Smooth muscle cell (in vitro differentiated cells): Measurements from ENCODE around the gene PDSS2. TPM values are rescaled to one million over a fixed set of nuclear protein-coding genes. Genes with fewer than 3 reads are reported as not detected.

Source experiments
- DNase-seq: peaks from one replicate; lab custom pipeline; 2025; ENCODE audit not compliant: unreplicated experiment; lab: John Stamatoyannopoulos, UW
- H2AFZ ChIP-seq: fragments of 200-600 bp; sonication (generic); 2 replicates; pipeline ENCODE4 v1.6.0; 2016; ENCODE audit warnings: antibody characterized with exemption, low read depth, mild to moderate bottlenecking
- H3F3A ChIP-seq: fragments of 200-600 bp; sonication (generic); 2 replicates; pipeline ENCODE4 v1.6.0; 2017; ENCODE audit warnings: antibody characterized with exemption, low read depth
- H3K27ac ChIP-seq: fragments of 200-600 bp; sonication (generic); 2 replicates; pipeline ENCODE4 v1.5.1; 2016; ENCODE audit warnings: low read depth, mild to moderate bottlenecking
- H3K27me3 ChIP-seq: fragments of 200-600 bp; sonication (generic); 2 replicates; pipeline ENCODE4 v1.6.1; 2016; ENCODE audit warnings: low read depth, mild to moderate bottlenecking
- H3K36me3 ChIP-seq: fragments of 200-600 bp; sonication (generic); 2 replicates; pipeline ENCODE4 v1.5.1; 2016; ENCODE audit warnings: low read depth
- H3K4me1 ChIP-seq: fragments of 200-600 bp; sonication (generic); 2 replicates; pipeline ENCODE4 v1.5.1; 2016; ENCODE audit warnings: low read depth
- H3K4me2 ChIP-seq: fragments of 200-600 bp; sonication (generic); 2 replicates; pipeline ENCODE4 v1.6.0; 2016; ENCODE audit warnings: mild to moderate bottlenecking
- H3K4me3 ChIP-seq: fragments of 200-600 bp; sonication (generic); 2 replicates; pipeline ENCODE4 v1.5.1; 2016; ENCODE audit warnings: mild to moderate bottlenecking
- H3K79me2 ChIP-seq: fragments of 200-600 bp; sonication (generic); 2 replicates; pipeline ENCODE4 v1.6.0; 2016; ENCODE audit warnings: low read depth, mild to moderate bottlenecking
- H3K9ac ChIP-seq: fragments of 200-600 bp; sonication (generic); 2 replicates; pipeline ENCODE4 v1.6.0; 2016; ENCODE audit warnings: low read depth
- H3K9me3 ChIP-seq: fragments of 200-600 bp; sonication (generic); replicated peaks from 2 replicates; pipeline ENCODE4 v1.5.1; 2016; ENCODE audit warnings: low read depth
- H4K20me1 ChIP-seq: fragments of 200-600 bp; sonication (generic); 2 replicates; pipeline ENCODE4 v1.6.0; 2016; ENCODE audit warnings: low read depth
- WGBS: methylation state at CpG from one replicate; pipeline ENCODE4 v1.1.7; 2016; ENCODE audit warnings: low lambda C conversion rate; 5-methylcytosine and 5-hydroxymethylcytosine counted together
- polyA plus RNA-seq: library from polyadenylated mRNA; unstranded; fragments of >200 nt; fragmentation: Nextera tagmentation; extraction: Ambion mirVana; gene quantifications from 2 replicates; pipeline ENCODE4 v1.2.1, GENCODE V29; 2016
- total RNA-seq: library from RNA; depleted of rRNA; stranded (reverse); fragments of >200 nt; gene quantifications from 2 replicates; pipeline ENCODE4 v1.2.3, GENCODE V29; 2014
- TF ChIP-seq, protein P1 (sequence below): fragments of 200-600 bp; sonication (generic); IDR thresholded peaks from 2 replicates; pipeline ENCODE4 v1.5.1; 2017; ENCODE audit warnings: borderline replicate concordance, mild to moderate bottlenecking, antibody characterized with exemption; ENCODE audit not compliant: insufficient read depth, poor library complexity, severe bottlenecking

The PDSS2 gene
- total and polyA plus RNA-seq, 2 experiments from 2014 or later, result 12.8 to 15.5 TPM

DNA sequence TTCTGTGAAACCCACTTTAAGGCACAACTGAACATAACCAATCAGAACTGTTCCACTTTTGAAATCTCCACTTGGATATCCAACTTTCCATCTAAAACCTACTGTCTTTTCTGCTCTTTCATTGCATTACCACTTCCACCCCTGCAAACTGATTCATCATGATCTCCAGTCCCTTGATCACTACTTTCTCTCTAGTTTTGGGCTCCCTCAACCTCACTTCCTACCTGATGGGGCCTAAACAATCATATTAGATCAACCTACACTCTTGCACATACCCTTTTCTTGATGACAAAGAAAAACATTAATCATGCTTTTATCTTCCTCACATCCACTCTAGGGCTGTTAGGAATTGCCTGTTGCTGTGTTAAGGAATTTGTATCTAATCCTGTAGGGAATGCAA is 137.6 kb downstream of the PDSS2 start:
- no peak overlapping the region for H2AFZ ChIP-seq
- no peak overlapping the region for H3K4me2 ChIP-seq
- no peak overlapping the region for H3K9ac ChIP-seq
- H3F3A ChIP-seq, result no peaks in the 10 kb centered on the region
- TF ChIP-seq, protein P1, sequence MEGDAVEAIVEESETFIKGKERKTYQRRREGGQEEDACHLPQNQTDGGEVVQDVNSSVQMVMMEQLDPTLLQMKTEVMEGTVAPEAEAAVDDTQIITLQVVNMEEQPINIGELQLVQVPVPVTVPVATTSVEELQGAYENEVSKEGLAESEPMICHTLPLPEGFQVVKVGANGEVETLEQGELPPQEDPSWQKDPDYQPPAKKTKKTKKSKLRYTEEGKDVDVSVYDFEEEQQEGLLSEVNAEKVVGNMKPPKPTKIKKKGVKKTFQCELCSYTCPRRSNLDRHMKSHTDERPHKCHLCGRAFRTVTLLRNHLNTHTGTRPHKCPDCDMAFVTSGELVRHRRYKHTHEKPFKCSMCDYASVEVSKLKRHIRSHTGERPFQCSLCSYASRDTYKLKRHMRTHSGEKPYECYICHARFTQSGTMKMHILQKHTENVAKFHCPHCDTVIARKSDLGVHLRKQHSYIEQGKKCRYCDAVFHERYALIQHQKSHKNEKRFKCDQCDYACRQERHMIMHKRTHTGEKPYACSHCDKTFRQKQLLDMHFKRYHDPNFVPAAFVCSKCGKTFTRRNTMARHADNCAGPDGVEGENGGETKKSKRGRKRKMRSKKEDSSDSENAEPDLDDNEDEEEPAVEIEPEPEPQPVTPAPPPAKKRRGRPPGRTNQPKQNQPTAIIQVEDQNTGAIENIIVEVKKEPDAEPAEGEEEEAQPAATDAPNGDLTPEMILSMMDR, result no peak
- H3K27me3 ChIP-seq, result no peaks in the 10 kb centered on the region
- H3K4me3 ChIP-seq, result no peak overlapping the region
- DNase-seq, result no peak
- H3K4me1 ChIP-seq, result no peaks in the 10 kb centered on the region
- H3K79me2 ChIP-seq, result no peaks in the 10 kb centered on the region
- H3K27ac ChIP-seq, result no peak overlapping the region
- no peaks in the 10 kb centered on the region for H3K36me3 ChIP-seq
- no peaks in the 10 kb centered on the region for H3K9me3 ChIP-seq
- no peaks in the 10 kb centered on the region for H4K20me1 ChIP-seq

DNA sequence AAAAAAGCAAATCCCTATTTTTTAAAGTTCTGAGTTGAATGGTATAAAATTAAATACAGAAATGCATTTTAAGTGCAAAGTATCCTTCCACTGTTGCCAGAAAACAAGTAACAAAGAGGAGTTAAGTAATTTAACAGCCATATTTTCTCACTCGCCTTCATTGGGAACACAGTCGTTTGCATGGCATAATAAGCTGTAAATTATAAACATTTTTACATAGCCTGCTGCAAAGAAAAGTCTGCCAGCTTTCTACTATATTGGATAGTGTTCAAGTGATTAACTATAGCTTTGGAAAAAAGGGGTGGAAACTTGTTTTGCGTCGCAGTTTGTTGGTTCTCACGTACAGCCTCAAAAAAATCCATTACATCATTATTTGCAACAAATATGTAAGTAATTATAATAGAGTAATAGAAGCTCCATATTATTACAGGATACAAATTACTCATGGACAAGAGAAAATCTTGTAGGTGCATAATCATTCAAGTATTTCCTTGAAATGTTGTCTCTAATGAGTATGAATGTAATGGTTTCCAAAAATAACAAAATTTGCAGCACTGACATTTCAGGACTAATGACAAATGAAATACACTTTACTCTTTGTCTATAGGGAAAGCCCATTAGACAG is 139.3 kb downstream of the PDSS2 start:
- H3K4me2 ChIP-seq, result no peak overlapping the region
- H3K27ac ChIP-seq, result no peak overlapping the region
- no peak overlapping the region for H3K4me3 ChIP-seq
- H3K79me2 ChIP-seq, result no peaks in the 10 kb centered on the region
- TF ChIP-seq, protein P1, result no peak
- H2AFZ ChIP-seq, result no peak overlapping the region
- WGBS, result 96% methylated on average over 5 of the region's 5 CpGs
- no peaks in the 10 kb centered on the region for H3F3A ChIP-seq
- no peaks in the 10 kb centered on the region for H4K20me1 ChIP-seq
- no peak overlapping the region for H3K9ac ChIP-seq
- no peaks in the 10 kb centered on the region for H3K27me3 ChIP-seq
- no peaks in the 10 kb centered on the region for H3K9me3 ChIP-seq
- no peaks in the 10 kb centered on the region for H3K36me3 ChIP-seq
- H3K4me1 ChIP-seq, result no peaks in the 10 kb centered on the region
- no peak for DNase-seq

DNA sequence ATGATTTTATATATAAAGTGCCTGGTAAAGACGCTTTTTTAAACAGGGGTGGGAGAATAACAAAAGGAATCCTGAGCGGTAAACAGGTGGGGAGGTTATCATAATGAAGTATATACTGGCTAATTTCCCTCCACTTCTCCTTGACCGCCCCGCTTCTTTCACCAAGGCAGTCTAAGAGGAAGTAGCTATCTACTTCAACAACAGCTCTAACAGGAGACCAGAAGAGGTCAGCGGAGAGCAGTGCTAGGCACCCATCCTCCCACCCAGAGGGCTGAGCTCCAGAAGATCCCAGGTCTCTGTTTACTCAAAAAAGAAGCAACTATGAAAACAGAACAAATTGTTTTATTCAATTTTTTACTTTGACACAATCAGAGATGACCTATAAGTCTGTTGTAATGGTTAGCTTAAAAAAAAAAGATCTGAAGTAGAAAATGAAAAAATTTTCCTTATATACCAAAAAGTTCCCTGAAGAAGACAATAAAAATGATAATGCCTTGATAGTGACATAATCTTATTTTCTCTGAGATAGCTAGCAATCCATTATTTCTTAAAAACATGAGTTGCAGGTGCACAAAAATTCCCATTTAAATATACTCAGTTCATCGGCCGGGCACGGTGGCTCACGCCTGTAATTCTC is 141.1 kb downstream of the PDSS2 start:
- H3K4me3 ChIP-seq, result no peak overlapping the region
- H3K9me3 ChIP-seq, result no peaks in the 10 kb centered on the region
- TF ChIP-seq, protein P1, result peak; percentile 48
- no peak overlapping the region for H3K9ac ChIP-seq
- H4K20me1 ChIP-seq, result no peaks in the 10 kb centered on the region
- H3K27ac ChIP-seq, result no peak overlapping the region
- no peaks in the 10 kb centered on the region for H3K4me1 ChIP-seq
- no peaks in the 10 kb centered on the region for H3K79me2 ChIP-seq
- H3F3A ChIP-seq, result no peaks in the 10 kb centered on the region
- no peaks in the 10 kb centered on the region for H3K36me3 ChIP-seq
- no peak overlapping the region for H3K4me2 ChIP-seq
- WGBS, result 58% methylated on average over 9 of the region's 9 CpGs
- H3K27me3 ChIP-seq, result no peaks in the 10 kb centered on the region
- no peak for DNase-seq
- H2AFZ ChIP-seq, result no peak overlapping the region

DNA sequence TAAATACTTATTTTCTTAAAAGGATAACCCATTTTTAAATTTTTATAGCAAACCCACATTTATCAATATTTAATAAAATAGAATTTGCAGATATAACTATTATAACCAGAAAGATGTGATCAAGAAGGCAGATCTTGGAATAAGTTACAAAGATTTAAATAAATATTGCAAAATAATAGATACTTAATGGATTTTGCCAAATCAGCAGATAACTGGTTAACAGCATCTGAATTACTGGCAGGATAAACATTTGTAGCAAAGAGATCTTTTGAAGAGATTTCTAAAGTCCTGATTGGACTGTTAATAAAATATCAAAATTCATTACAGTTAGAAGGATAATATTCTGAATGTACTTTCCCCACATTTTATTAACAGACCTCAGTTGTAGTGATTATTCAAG is 144.2 kb downstream of the PDSS2 start:
- no peak overlapping the region for H3K4me2 ChIP-seq
- no peaks in the 10 kb centered on the region for H3K9me3 ChIP-seq
- no peaks in the 10 kb centered on the region for H3K4me1 ChIP-seq
- no peaks in the 10 kb centered on the region for H3F3A ChIP-seq
- H3K9ac ChIP-seq, result no peak overlapping the region
- H2AFZ ChIP-seq, result no peak overlapping the region
- no peak for DNase-seq
- peaks cover 4% of the 10 kb centered on the region for H4K20me1 ChIP-seq
- no peak overlapping the region for H3K4me3 ChIP-seq
- TF ChIP-seq, protein P1, result no peak
- no peaks in the 10 kb centered on the region for H3K79me2 ChIP-seq
- no peaks in the 10 kb centered on the region for H3K27me3 ChIP-seq
- H3K27ac ChIP-seq, result no peak overlapping the region
- H3K36me3 ChIP-seq, result no peaks in the 10 kb centered on the region
